H9 (cell line): ENCODE data around the gene IQCM. TPM values are rescaled to one million over a fixed set of nuclear protein-coding genes. Genes with fewer than 3 reads are reported as not detected.

ENCODE experiments used
- DNase-seq: peaks from one replicate; pipeline ENCODE4 v3.0.0-alpha.2; 2017
- H2AFZ ChIP-seq: one replicate; pipeline ENCODE4 v1.6.1; 2013; ENCODE audit warnings: mild to moderate bottlenecking, low read length, control low read depth, moderate library complexity
- H2AK5ac ChIP-seq: 2 replicates; pipeline ENCODE4 v1.6.1; 2013; ENCODE audit warnings: low read length, control low read depth, mixed read lengths; ENCODE audit not compliant: insufficient read length
- H2BK120ac ChIP-seq: one replicate; pipeline ENCODE4 v1.6.1; 2013; ENCODE audit warnings: low read depth, mild to moderate bottlenecking, low read length, control low read depth, inconsistent platforms; ENCODE audit not compliant: poor library complexity, severe bottlenecking
- H2BK12ac ChIP-seq: 2 replicates; pipeline ENCODE4 v1.6.1; 2013; ENCODE audit warnings: low read length, control low read depth, mixed read lengths, low read depth; ENCODE audit not compliant: insufficient read length
- H2BK15ac ChIP-seq: 2 replicates; pipeline ENCODE4 v1.6.1; 2013; ENCODE audit warnings: low read depth, low read length, control low read depth
- H2BK20ac ChIP-seq: one replicate; pipeline ENCODE4 v1.6.1; 2013; ENCODE audit warnings: low read depth, mild to moderate bottlenecking, low read length, control low read depth, inconsistent platforms; ENCODE audit not compliant: poor library complexity, severe bottlenecking
- H2BK5ac ChIP-seq: 2 replicates; pipeline ENCODE4 v1.6.1; 2013; ENCODE audit warnings: low read length, control low read depth, mixed read lengths; ENCODE audit not compliant: insufficient read length
- H3K14ac ChIP-seq: 2 replicates; pipeline ENCODE4 v1.6.1; 2013; ENCODE audit warnings: low read length, control low read depth; ENCODE audit not compliant: insufficient read depth
- H3K18ac ChIP-seq: 2 replicates; pipeline ENCODE4 v1.6.1; 2013; ENCODE audit warnings: low read depth, mild to moderate bottlenecking, mixed read lengths, low read length, control low read depth; ENCODE audit not compliant: insufficient read length
- H3K23ac ChIP-seq: 2 replicates; pipeline ENCODE4 v1.6.1; 2013; ENCODE audit warnings: low read length, control low read depth, mixed read lengths, low read depth; ENCODE audit not compliant: insufficient read length
- H3K23me2 ChIP-seq: 2 replicates; pipeline ENCODE4 v1.6.1; 2013; ENCODE audit warnings: low read depth, mild to moderate bottlenecking, mixed read lengths, low read length, control low read depth; ENCODE audit not compliant: insufficient read length, poor library complexity, severe bottlenecking
- H3K27ac ChIP-seq: 2 replicates; pipeline ENCODE4 v1.5.1; 2013; ENCODE audit warnings: low read length, control low read depth, mixed read lengths, low read depth; ENCODE audit not compliant: insufficient read length
- H3K27me3 ChIP-seq: 2 replicates; pipeline ENCODE4 v1.6.1; 2013; ENCODE audit warnings: low read length, control low read depth, inconsistent platforms; ENCODE audit not compliant: insufficient read depth
- H3K4ac ChIP-seq: 2 replicates; pipeline ENCODE4 v1.6.1; 2013; ENCODE audit warnings: low read depth, mild to moderate bottlenecking, control low read depth, inconsistent platforms, low read length, moderate library complexity
- H3K4me1 ChIP-seq: 2 replicates; pipeline ENCODE4 v1.6.1; 2013; ENCODE audit warnings: low read length, control low read depth, inconsistent platforms; ENCODE audit not compliant: insufficient read depth
- H3K4me2 ChIP-seq: 2 replicates; pipeline ENCODE4 v1.6.1; 2013; ENCODE audit warnings: low read length, control low read depth, mixed read lengths; ENCODE audit not compliant: insufficient read length, insufficient read depth
- H3K56ac ChIP-seq: 2 replicates; pipeline ENCODE4 v1.6.1; 2013; ENCODE audit warnings: low read depth, mild to moderate bottlenecking, mixed read lengths, low read length, control low read depth; ENCODE audit not compliant: insufficient read length
- H3K79me1 ChIP-seq: 2 replicates; pipeline ENCODE4 v1.6.1; 2013; ENCODE audit warnings: low read depth, mild to moderate bottlenecking, moderate library complexity, low read length, control low read depth, inconsistent platforms; ENCODE audit not compliant: insufficient read depth, poor library complexity, severe bottlenecking
- H3K79me2 ChIP-seq: 2 replicates; pipeline ENCODE4 v1.6.1; 2013; ENCODE audit warnings: low read length, control low read depth, inconsistent platforms; ENCODE audit not compliant: insufficient read depth
- H3K9ac ChIP-seq: 2 replicates; pipeline ENCODE4 v1.6.1; 2013; ENCODE audit warnings: low read length, control low read depth, mixed read lengths; ENCODE audit not compliant: insufficient read length; ENCODE audit errors: extremely low read depth
- H3K9me3 ChIP-seq: one replicate; pipeline ENCODE4 v1.6.1; 2013; ENCODE audit warnings: low read depth, low read length, inconsistent platforms; ENCODE audit not compliant: control insufficient read depth
- H3T11ph ChIP-seq: one replicate; pipeline ENCODE4 v1.6.1; 2013; ENCODE audit warnings: mild to moderate bottlenecking, low read length, control low read depth, inconsistent platforms
- H4K20me1 ChIP-seq: one replicate; pipeline ENCODE4 v1.6.1; 2013; ENCODE audit not compliant: control insufficient read depth, insufficient read length, insufficient read depth
- H4K5ac ChIP-seq: 2 replicates; pipeline ENCODE4 v1.6.1; 2013; ENCODE audit warnings: low read depth, mild to moderate bottlenecking, mixed read lengths, low read length, control low read depth; ENCODE audit not compliant: insufficient read length
- H4K8ac ChIP-seq: replicated peaks from 2 replicates; pipeline ENCODE4 v1.6.1; 2013; ENCODE audit warnings: low read length, control low read depth, mixed read lengths, low read depth; ENCODE audit not compliant: insufficient read length
- H4K91ac ChIP-seq: 2 replicates; pipeline ENCODE4 v1.6.1; 2013; ENCODE audit warnings: low read depth, mild to moderate bottlenecking, moderate library complexity, mixed read lengths, low read length, control low read depth; ENCODE audit not compliant: insufficient read length
- H3K27ac Mint-ChIP-seq, 3 experiments: 2 replicates in 2 of 3; 3 replicates in 1 of 3; pipeline ENCODE4 v1.8.0; 2020 to 2021; ENCODE audit warnings: mixed read lengths in 3 of 3, mild to moderate bottlenecking in 1 of 3, moderate library complexity in 1 of 3
- H3K27me3 Mint-ChIP-seq: 2 replicates; pipeline ENCODE4 v1.8.0; 2021; ENCODE audit warnings: low read depth, mild to moderate bottlenecking, moderate library complexity, mixed read lengths
- H3K36me3 Mint-ChIP-seq, 3 experiments: 2 replicates in 2 of 3; 3 replicates in 1 of 3; pipeline ENCODE4 v1.8.0; 2020 to 2021; ENCODE audit warnings: low read depth in 3 of 3, mixed read lengths in 3 of 3; ENCODE audit not compliant: insufficient read depth in 1 of 3
- H3K4me1 Mint-ChIP-seq, 2 experiments: 2 replicates each; pipeline ENCODE4 v1.8.0; 2020; ENCODE audit warnings: mixed read lengths in 2 of 2
- H3K4me3 Mint-ChIP-seq, 2 experiments: 2 replicates in 1 of 2; 3 replicates in 1 of 2; pipeline ENCODE4 v1.8.0; 2020 to 2021; ENCODE audit warnings: mild to moderate bottlenecking in 2 of 2, mixed read lengths in 2 of 2, moderate library complexity in 1 of 2
- H3K9me3 Mint-ChIP-seq, 2 experiments: 2 replicates in 1 of 2; 3 replicates in 1 of 2; pipeline ENCODE4 v1.8.0; 2020; ENCODE audit warnings: mild to moderate bottlenecking in 2 of 2, mixed read lengths in 2 of 2, moderate library complexity in 1 of 2
- WGBS: extraction: QIAGEN DNeasy Blood & Tissue Kit; methylation state at CpG from one replicate; pipeline ENCODE4 v1.1.7; 2013; ENCODE audit warnings: missing lambda C conversion rate, low lambda C conversion rate, mixed read lengths; ENCODE audit not compliant: insufficient read length; ENCODE audit errors: extremely low coverage; 5-methylcytosine and 5-hydroxymethylcytosine counted together
- total RNA-seq: library from RNA; stranded (reverse); gene quantifications from 2 replicates; pipeline ENCODE4 v1.2.1, GENCODE V29; 2021
- TF ChIP-seq, protein P1 (sequence below): fragments of 200-600 bp; sonication (generic); conservative IDR thresholded peaks from 3 replicates; pipeline ENCODE4 v1.8.0; 2021; ENCODE audit warnings: antibody characterized with exemption, mild to moderate bottlenecking

The IQCM gene
- total RNA-seq, 1 experiment from 2014 or later = 0.15 TPM

DNA sequence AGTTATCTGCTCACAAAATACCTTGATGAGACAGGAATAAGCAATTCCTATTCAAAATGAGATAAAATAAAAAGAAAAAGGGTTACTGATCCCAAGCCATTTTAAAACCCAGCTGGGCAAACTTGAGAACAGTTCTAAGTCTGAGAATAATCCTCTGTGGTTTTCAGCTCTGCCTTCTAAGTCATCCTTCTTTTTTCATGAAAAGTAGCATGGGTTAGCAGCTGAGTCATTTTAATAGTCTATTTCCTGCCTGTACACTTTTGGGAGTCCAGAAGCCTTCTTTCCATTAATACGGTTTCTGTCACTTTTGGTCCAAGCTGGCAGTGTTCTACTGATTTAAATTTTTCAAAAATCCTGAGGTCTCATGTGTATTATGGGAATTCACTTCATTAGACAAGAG lies 374.3 kb downstream of the IQCM start:
- H2BK5ac ChIP-seq = no peak overlapping the region
- no peak overlapping the region for H2BK120ac ChIP-seq
- no peaks in the 10 kb centered on the region for H4K20me1 ChIP-seq
- Mint-ChIP-seq H3K36me3 (no peaks in the 10 kb centered on the region), H3K4me1 (no peaks in the 10 kb centered on the region), H3K9me3 (no peaks in the 10 kb centered on the region; a peak in 1 of 5 replicates), H3K27me3 (no peaks in the 10 kb centered on the region; the same call in 1 of the 2 replicates), H3K4me3 (no peak overlapping the region), H3K27ac (no peak overlapping the region)
- no peak overlapping the region for H3T11ph ChIP-seq
- no peak overlapping the region for H4K8ac ChIP-seq
- no peak overlapping the region for H3K9ac ChIP-seq
- no peak overlapping the region for H2BK20ac ChIP-seq
- no peak overlapping the region for H2BK15ac ChIP-seq
- no peak overlapping the region for H3K4ac ChIP-seq
- no peak overlapping the region for H3K23ac ChIP-seq
- no peak overlapping the region for H2AFZ ChIP-seq
- no peaks in the 10 kb centered on the region for H3K79me2 ChIP-seq
- H3K4me1 ChIP-seq = no peaks in the 10 kb centered on the region
- no peak overlapping the region for H2AK5ac ChIP-seq
- no CpG with 5 or more reads among the region's 1 CpG for WGBS
- H3K27ac ChIP-seq = no peak overlapping the region
- no peak overlapping the region for H3K18ac ChIP-seq
- TF ChIP-seq, protein P1, sequence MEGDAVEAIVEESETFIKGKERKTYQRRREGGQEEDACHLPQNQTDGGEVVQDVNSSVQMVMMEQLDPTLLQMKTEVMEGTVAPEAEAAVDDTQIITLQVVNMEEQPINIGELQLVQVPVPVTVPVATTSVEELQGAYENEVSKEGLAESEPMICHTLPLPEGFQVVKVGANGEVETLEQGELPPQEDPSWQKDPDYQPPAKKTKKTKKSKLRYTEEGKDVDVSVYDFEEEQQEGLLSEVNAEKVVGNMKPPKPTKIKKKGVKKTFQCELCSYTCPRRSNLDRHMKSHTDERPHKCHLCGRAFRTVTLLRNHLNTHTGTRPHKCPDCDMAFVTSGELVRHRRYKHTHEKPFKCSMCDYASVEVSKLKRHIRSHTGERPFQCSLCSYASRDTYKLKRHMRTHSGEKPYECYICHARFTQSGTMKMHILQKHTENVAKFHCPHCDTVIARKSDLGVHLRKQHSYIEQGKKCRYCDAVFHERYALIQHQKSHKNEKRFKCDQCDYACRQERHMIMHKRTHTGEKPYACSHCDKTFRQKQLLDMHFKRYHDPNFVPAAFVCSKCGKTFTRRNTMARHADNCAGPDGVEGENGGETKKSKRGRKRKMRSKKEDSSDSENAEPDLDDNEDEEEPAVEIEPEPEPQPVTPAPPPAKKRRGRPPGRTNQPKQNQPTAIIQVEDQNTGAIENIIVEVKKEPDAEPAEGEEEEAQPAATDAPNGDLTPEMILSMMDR = no peak
- no peak overlapping the region for H4K91ac ChIP-seq
- no peak overlapping the region for H3K14ac ChIP-seq
- no peaks in the 10 kb centered on the region for H3K79me1 ChIP-seq
- H2BK12ac ChIP-seq = no peak overlapping the region
- H3K23me2 ChIP-seq = no peaks in the 10 kb centered on the region
- no peaks in the 10 kb centered on the region for H3K9me3 ChIP-seq
- H3K27me3 ChIP-seq = no peaks in the 10 kb centered on the region
- H3K4me2 ChIP-seq = no peak overlapping the region
- no peak overlapping the region for H3K56ac ChIP-seq
- no peak for DNase-seq
- H4K5ac ChIP-seq = no peak overlapping the region
